ENCODE results near the gene C4BPA. TPM values are rescaled to one million over a fixed set of nuclear protein-coding genes. Genes with fewer than 3 reads are reported as not detected.

The C4BPA gene
- 0.27 TPM for total RNA-seq

DNA sequence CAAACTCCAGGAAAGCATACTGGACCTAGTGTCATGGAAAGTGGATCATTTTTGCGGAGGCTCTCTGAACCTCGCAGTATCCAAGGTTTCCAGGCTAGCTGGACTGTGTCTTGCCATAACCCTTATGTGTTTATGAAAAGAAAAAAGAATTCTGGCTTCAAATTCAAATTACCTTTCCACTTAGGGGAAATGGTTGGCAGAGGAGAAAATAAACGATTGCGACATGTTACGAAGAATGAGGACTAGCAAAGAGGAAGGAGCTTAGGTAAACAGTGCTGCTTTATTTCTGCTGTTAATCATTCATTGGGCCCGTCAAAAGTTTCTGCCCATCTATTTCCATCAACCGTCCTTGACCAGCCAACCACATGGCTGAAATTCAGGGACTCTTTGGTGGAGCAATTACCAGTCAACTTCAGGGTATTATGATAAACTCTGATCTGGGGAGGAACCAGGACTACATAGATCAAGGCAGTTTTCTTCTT lies at the start of gene C4BPA:
C4BPA (plus strand) TSS at position 342 of the 482 bp plus-strand sequence. CDS start 8,793 bp downstream, outside the sequence.
- intact Hi-C loops (cut with DNase I): no loop called here
- DNase-seq (ENCODE audit: low spot score): no peak
- ATAC-seq: no peak

DNA sequence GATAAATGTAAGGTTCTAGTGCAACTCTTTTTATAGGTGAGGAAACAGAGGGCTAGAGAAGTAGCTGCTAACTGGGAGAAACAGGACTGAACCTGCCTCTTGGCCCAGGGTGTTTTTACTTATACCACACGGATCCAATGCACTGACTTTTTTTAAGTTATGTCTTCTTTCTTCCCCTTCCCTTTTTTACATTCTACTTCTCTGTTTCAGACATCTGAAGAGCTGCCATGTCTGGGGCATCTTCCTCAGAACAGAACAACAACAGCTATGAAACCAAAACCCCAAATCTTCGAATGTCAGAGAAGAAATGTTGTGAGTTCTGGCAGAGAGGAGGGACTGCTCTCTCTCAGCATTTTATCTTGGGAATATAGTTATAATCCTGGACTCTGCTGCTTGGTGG lies 49.5 kb upstream of the C4BPA start:
- intact Hi-C loops (cut with DNase I): no loop called here
- ATAC-seq: no peak

GRCh38 chr1:207055386-207056001 lies 48.5 kb upstream of the C4BPA start:
- intact Hi-C loops (cut with DNase I): no loop called here
- ATAC-seq (no peak), DNase-seq (ENCODE audit: low spot score) (no peak)

More for the DNA sequence above, 49.5 kb upstream of the C4BPA start:
- DNase-seq (ENCODE audit: low spot score): no peak

DNA sequence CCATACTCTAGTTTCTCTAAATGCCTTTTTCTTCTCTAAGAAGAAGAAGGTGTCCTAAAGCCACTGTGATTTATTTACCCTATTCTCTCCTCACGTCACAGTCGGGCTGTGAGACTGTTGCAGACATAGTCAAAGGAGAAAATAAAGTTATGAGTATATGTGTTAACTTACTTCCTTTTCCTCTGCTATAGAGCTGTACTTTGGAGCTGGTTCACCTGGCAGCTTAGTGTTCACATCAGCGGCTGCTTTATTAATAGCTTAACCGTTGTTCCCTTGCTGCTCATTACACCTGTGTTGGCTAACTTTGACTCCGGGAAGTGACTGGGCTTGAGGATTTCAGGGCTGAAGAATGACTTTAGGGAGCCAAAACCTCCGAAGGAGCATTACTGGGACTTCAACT lies 47.4 kb upstream of the C4BPA start:
- intact Hi-C loops (cut with DNase I): no loop called here
- DNase-seq (ENCODE audit: low spot score): no peak
- ATAC-seq: no peak

DNA sequence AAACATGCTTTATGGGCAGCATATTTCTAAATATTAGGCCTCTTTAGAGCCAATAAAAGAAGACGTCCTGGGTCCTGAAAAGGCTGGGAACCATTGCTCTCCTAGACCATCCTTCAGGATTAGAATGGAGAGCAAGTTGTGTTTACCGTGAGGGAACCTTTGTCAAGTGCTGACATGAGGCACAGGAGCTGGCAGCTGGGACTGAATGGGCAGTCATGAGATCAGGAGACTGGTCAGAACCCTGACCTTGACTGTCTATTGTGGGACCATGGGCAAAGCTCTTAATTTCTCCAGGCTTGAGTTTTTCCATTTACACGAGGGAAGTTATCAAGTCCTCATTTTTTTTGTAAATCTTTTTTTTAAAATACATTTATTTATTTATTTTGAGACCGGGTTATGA lies 45.8 kb upstream of the C4BPA start:
- DNase-seq (ENCODE audit: low spot score): no peak
- intact Hi-C loops (cut with DNase I): no loop called here
- ATAC-seq: no peak

DNA sequence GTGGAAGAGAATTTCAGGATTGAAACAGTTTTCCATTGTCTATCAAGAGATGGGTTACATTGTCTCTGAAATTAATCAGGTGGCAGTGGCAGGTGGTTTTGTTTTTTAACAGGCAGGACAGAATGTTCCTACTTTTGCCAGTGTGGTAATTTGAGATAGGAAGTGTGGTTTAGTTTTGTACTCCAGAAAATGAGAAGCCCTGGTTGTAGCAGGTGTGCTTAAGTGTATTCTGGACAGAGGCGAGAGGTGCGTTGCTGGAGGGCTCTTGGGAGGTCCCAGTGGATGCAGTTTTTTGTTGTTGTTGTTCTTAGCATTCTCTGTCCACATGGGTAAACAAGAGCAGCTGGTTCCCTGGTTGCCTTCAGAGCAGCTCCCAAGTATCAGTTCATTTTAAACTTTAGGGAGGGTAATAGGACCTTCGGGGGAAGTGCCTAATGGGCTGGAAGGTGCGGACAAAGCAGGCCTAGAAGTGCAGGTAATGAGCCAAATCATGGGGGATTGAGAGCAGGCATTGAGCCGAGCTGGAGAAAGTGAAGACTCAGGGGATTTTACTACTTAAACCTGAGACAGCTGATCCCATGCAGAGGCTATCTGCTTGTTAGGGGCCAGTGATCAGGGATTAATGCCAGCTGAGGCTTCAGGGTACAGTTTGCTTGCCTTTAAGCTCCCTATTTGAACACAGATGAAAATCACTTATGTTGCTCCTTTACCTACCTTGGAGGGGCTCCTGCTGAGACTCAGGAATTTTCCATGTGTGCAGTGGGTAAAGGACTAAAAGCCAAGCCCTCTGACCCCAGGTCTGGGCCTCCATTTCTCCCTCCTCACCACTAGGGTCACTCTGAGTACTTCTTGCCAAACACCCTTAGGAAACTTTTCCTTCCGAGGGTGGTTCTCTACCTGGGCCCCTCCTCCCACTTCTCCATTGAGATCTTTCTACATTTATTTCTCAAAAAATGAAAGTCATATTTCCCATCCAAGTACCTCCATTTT lies 44.9 kb upstream of the C4BPA start:
- ATAC-seq (no peak), DNase-seq (ENCODE audit: low spot score) (no peak)
- intact Hi-C loops (cut with DNase I): no loop called here

DNA sequence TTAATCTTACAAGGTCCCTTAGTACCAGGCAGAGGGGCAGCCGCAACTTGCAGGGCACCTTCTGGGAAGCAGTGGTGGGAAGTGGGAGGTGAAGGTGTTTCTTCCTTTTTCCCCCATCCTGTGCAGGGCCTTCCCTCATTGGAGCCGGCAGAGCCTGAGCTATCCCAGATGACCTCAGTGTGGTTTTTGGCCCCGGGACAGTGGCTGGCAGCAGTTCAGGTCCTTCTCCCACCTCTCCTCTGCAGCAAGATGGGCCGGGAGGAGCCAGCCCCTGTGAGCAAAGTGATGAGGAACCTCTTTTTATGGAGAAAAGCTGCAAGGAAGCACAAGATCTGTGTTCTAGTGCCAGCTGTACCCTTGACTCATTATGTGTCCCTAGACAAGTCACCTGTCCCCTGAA lies 44.2 kb upstream of the C4BPA start:
- intact Hi-C loops (cut with DNase I): no loop called here
- no peak for ATAC-seq
- DNase-seq (ENCODE audit: low spot score): no peak

DNA sequence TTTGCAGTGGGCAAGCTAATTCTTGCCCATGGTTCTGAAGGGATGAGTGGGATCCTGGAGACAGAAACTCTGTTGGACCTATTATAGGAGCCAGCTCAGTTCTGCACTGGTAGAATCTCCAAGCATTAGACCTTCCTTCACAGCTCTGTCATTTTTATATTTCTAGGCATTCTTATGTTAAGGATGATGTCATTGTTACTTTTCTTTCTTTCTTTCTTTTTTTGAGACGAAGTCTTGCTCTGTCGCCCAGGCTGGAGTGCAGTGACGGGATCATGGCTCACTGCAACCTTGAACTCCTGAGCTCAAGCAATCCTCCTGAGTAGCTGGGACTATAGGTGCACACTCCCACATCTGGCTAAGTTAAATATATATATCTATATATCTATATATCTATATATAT lies 43.4 kb upstream of the C4BPA start:
- no peak for ATAC-seq
- no peak for DNase-seq (ENCODE audit: low spot score)
- intact Hi-C loops (cut with DNase I): no loop called here

DNA sequence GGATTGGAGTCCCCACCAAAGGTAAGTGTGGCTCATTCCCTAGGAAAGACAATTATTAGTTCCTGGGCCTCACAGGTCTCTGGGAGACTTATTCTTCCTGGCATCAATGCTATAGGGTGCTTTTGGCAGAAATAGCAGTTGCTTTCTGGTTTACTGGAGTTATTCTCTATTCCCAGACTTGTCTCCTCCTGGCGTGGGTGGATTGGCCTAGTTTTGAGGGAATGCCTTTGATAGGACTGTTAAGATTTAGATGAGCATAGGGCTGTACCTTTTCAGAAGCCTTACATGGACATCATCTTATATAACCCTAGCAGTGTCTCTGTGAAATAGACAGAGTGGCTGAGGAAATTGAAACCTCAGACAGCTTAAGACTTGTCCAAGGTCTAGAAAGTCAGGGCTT lies 42.0 kb upstream of the C4BPA start:
- intact Hi-C loops (cut with DNase I): no loop called here
- ATAC-seq: no peak
- no peak for DNase-seq (ENCODE audit: low spot score)

DNA sequence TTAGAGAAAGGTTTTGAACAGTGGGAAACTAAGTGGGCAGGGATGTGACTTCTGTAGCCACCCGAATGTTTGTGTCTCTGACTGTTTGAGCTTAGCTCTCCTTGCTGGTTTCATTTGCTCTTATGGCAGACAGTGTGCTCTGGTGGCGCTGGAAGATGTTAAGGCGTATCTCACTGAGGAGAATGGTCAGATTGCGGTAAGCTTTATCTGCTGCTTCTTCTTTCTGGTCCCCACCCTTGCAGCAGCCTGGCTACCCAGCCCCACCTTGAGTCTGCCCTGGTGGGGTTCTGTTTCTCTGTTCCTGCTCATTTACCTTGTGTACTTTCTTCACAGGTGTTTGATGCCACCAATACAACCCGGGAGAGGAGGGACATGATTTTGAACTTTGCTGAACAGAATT lies 41.0 kb upstream of the C4BPA start:
- no peak for ATAC-seq
- intact Hi-C loops (cut with DNase I): no loop called here
- no peak for DNase-seq (ENCODE audit: low spot score)

- DNase-seq (ENCODE audit: low spot score) (no peak), ATAC-seq (peak; percentile 60)
- intact Hi-C loops (cut with DNase I): no loop called here
Observed at GRCh38 chr1:207064561-207064960, 39.5 kb upstream of the C4BPA start.

GRCh38 chr1:207067185-207067584 lies 36.8 kb upstream of the C4BPA start:
- no peak for ATAC-seq
- intact Hi-C loops (cut with DNase I): no loop called here
- DNase-seq (ENCODE audit: low spot score): no peak

GRCh38 chr1:207067665-207068064 lies 36.4 kb upstream of the C4BPA start:
- DNase-seq (ENCODE audit: low spot score) (no peak), ATAC-seq (no peak)
- intact Hi-C loops (cut with DNase I): no loop called here

DNA sequence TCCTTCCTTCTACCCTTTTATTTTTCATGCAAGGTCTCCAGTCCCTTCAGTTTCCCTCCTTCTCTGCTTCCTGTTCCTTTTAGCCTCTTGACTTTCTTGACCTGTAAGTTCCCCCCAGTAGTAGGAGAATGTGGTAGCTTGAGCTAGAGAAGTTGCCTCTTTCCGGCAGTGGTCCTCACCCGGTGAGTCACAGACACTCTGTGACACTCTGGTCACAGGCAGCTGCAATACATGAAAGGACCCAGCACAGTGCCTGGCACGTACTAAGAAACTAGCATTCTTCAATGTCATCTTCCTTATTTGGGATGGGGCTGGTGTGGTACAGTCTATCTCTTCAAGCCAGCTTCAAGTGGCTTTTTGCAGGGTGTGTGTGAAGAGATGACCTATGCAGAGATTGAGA lies 35.0 kb upstream of the C4BPA start:
- ATAC-seq: no peak

DNA sequence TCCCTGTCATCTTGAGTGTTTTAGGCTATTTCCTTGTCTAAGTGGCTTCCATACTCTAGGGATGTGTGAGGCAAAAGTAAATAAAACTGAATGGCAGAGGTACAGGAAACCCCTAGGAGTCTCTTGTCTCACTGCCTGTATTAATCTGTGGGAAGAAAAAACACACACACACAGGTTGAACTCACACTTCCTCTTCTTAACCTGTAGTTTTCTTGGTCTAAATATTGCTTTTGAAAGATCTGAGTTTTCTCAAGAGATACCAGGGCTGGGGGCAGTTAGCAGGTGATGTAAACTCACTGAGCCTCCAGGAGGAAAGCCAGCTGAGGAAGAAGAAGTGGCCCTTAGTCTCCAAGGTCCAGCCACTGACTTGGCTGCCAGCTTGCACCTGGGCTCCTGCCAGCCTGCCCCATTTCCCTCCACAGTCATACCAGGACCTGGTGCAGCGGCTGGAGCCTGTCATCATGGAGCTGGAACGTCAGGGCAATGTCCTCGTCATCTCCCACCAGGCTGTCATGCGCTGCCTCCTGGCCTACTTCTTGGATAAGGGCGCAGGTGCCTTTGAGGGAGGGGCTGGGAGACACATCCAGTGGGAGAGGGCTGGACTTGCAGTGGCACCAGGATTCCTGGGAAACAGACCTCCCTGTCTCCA lies 34.1 kb upstream of the C4BPA start:
- no peak for DNase-seq (ENCODE audit: low spot score)
- intact Hi-C loops (cut with DNase I): no loop called here
- ATAC-seq: no peak

More for the DNA sequence above, 35.0 kb upstream of the C4BPA start:
- intact Hi-C loops (cut with DNase I): no loop called here
- DNase-seq (ENCODE audit: low spot score): no peak

GRCh38 chr1:207070811-207071210 lies 33.2 kb upstream of the C4BPA start:
- intact Hi-C loops (cut with DNase I): no loop called here
- no peak for ATAC-seq
- DNase-seq (ENCODE audit: low spot score): no peak

DNA sequence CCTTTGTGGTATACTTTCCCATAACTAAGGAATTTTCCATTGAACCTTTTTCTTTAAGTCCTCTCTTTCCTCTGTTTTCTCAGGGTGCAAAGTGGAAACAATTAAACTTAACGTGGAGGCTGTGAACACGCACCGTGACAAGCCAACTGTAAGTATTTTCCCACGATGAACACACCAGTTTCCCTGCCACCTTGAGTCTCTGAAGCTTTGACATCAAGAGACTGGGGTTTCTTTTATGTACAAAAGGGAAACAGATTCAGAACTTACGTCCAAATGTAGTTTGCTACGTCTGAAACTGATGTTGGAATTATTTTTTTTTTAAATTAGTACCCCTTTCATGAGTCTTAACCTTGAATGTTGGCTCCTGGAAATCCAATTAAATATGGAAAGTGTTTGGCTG lies 32.6 kb upstream of the C4BPA start:
- ATAC-seq (no peak), DNase-seq (ENCODE audit: low spot score) (no peak)
- intact Hi-C loops (cut with DNase I): no loop called here

DNA sequence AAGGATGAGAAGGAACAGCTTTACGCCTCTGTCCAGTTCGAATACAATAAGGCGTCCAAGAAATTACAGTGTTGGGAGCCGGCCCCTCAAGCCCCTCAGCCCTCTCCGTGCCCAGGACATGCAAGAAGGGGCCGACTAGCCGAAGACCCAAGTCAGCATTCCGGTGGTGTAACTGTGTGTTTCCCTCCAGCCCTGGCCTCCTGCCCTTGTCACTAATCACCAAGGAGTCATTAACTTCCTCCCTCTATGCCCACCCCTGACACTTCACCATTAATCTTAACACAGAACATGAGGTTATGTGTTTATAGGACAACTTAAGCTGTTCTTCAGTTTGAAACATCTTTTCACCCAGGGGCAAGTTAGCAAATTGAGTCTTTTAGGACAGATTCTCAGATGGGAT lies 31.8 kb upstream of the C4BPA start:
- intact Hi-C loops (cut with DNase I): no loop called here
- DNase-seq (ENCODE audit: low spot score) (no peak), ATAC-seq (no peak)

DNA sequence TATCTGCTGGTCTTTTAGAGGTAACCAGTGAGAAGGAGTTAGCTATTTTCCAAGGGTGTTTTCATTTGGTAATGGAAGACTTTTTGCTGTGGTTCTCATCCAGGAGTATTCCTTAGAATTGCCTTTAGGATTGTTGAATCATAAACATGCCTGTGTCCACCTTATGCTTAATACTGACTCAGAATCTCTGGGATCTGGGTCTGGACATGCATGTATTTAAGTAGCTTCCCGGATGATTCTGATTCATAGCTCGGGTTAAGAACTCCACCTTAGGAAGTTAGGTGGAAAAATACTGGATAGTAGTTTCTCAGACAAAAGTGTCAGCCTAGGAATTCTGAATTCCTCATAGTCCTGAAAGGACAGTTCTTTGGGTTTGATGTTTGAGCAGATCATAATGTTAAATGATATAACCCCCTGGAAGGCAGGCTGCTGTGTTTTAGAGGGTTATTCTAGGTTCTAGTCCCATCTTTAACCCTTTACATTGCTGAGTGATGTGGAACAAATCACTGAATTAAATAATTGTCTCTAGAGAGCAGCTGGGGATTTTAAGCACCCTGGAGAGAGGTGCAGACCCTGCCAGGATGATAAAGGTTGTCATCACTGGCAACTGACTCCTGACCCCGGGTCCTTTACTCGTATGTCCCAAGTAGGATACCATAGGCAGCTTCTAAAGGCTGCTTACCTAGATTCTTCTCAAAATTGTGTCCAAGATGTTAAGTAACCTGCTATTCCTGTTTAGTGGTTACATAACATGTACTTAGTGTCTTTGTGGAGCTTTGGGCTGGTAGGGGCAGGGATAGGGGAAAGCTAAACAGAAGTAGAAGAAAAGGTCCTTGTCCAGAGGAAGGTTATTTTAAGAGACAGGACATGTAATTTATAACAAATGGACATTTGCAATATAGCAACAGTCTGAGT lies 29.9 kb upstream of the C4BPA start:
- intact Hi-C loops (cut with DNase I): no loop called here
- ATAC-seq (no peak), DNase-seq (ENCODE audit: low spot score) (no peak)

Measured in sciatic nerve (tissue), 2 donors.